Hindlimb muscle (tissue), 1 donor: Measurements from ENCODE around the gene FUOM. TPM values are rescaled to one million over a fixed set of nuclear protein-coding genes. Genes with fewer than 3 reads are reported as not detected.

Source experiments
- DNase-seq: peaks from one replicate; pipeline ENCODE4 v3.0.0-alpha.2; 2013
- polyA plus RNA-seq: library from polyadenylated mRNA; unstranded; fragments of 120-200 nt; gene quantifications from one replicate; pipeline ENCODE4 v1.2.1, GENCODE V29; 2013; ENCODE audit not compliant: insufficient read length

FUOM gene
- polyA plus RNA-seq, 1 donor = 5.4 TPM

DNA sequence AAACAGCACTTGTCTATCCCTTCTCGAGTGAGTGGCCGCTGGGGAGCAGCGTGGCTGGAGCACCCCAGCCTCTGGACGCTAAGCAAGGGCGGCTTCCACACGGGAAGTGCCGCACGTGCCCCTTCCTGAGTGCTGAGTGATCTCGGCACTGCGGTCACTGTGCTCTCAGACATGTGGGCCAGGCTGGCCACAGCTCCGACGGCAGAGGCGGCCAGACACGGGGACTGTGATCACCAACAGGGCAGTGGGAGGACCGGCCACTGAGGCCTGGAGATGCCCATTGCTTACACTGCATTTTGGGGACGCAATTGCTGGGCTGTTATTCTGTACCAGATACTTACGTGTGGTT is 8.3 kb upstream of the FUOM start:
- DNase-seq = no peak

DNA sequence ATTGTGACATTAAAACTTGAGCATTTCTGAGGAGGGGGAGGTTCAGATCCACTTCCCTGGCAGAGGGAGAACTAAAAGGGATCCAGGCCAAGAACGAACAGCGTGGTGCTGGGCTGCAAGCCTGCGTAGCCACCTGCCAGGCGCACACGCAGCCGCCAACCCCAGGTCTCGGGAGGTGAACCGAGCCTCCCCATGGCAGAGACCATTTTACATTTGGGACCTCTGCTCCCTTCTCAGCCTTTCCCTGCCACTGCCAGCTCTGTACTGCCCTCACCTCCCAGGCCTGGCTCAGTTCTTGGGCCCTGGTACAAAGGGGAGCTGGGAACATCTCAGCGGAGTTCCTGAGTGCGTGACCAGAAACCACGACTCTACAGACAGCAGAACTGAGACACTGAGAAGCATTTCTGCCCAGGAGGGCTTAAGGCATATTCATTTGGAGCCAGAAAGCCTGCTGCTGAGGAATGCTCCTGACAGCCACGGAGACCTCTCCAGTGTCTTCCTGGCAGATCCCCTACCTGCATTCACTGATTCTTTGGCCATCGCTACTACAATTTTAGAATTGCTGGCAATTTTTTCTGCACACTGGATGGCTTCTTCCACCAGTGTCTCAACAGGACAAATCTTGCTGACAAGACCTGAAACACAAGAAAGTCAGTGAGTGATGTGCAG is 7.8 kb upstream of the FUOM start:
- no peak for DNase-seq

GRCh38 chr10:133364645-133365431 is 7.0 kb upstream of the FUOM start:
- no peak for DNase-seq

DNA sequence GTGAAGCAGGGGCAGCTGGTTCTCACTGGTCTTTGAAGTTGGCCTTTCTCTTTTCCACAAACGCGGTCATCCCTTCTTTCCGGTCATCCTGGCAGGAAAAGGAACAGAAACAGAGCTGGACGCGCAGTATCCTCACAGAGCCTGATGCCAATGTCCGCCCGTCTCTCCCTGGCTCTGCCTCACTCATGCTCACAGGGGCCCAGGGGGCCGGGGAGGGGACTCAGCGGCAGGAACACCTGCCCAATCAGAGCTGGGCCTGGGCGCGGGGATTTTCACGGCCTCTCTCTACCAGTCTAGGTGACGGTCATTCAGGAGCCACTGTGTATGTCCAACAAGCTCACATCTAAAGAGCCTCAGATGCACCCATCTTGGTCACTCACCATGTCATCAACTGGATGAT is 5.0 kb upstream of the FUOM start:
- no peak for DNase-seq

GRCh38 chr10:133361773-133362441 is 4.1 kb upstream of the FUOM start:
- DNase-seq = no peak

GRCh38 chr10:133361227-133361626 is 3.4 kb upstream of the FUOM start:
- DNase-seq = no peak

- DNase-seq = no peak
These were observed 2.3 kb upstream of the FUOM start for GRCh38 chr10:133359972-133360610.

DNA sequence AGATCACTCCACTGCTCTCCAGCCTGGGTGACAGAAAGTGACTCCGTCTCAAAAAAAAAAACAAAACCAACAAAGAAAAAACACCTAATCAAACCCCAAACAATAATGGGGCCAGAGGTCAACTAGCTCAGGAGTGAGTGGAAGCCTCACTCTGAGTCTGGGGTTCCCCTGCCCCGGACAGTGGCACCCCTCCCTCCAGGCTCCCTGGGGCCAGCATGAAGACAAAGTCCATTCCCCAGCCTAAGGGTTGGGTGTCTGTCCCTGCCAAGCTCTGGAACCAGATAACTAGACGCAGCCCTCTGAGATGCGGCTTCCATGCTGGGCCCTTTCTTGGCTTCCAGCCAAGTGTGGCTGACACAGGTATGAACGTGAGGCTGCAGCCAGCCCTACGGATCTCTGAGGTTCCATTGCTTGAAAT is 1.7 kb upstream of the FUOM start:
- DNase-seq = no peak

GRCh38 chr10:133358925-133359310 is 1.1 kb upstream of the FUOM start:
- no peak for DNase-seq

DNA sequence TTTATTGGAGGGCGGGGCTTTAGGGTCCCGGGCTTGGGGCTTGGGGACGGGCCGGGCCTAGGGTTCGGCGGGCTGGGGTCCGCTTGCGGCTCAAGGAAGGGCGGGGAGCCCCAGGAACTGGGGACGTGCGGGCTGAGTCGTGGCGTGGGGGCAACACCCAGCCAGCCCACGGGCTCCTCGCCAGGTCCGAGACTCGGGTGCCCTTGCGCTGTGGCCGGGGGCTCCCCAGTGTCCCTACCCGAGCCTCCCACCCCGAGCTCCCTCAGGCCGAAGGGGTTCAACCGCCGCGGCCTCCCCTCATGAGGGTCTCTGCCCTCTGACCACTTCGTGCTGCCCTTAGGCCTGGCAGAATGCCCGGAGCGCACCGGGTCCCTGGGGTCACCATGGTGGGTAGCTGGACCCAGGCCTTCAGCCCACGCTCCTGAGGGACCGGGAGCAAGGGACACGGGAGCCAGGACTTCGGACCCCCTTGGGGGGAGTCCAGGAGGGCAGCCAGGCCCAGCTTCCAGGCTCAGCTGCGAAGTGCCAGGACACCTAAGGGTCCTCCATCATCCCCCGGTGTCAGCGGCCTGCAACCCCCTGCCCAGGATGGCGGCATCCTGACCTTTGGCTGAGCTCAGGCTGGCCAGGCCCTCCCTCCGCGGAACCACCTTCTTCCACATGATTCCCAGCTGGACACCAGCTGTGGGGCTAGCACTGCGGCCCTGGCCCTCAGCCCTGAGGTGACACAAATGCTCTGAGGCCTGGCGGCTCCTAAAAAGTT is 524 bp upstream of the FUOM start:
- DNase-seq = no peak

DNA sequence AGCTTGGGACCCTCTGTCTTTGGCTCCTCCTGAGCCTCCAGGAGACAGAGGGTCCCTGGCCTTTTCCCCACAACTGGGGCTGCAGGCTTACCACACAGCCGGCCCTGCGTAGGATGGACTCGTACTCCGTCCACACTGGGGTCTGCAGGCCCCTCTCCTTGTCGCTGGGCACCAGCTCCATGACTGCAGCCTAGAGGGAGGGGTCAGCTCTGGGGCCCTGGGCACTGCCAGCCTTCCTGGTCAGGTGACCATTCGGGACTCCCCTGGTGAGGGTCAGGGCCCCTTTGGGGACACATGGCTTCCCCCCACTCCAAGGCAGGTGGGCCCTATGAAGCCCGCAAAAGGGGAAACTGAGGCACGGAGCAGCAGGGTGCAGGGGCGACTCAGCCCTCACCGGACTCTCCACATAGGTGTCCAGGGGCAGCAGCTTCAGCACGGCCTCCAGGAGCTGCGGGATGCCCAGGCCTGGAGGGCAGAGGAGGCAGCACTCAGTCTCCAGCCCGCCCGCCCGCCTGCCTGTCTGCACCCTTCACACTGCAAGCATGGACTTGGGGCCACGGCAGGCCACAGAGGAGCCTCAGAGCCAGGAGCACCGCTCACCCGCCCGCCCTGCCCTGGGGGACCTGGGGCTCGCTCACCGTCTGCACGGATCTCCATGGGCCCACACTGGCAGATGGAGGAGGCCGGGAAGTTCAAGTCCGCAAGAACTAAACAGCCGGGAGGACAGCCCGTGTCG is 1.1 kb downstream of the FUOM start:
- no peak for DNase-seq

DNA sequence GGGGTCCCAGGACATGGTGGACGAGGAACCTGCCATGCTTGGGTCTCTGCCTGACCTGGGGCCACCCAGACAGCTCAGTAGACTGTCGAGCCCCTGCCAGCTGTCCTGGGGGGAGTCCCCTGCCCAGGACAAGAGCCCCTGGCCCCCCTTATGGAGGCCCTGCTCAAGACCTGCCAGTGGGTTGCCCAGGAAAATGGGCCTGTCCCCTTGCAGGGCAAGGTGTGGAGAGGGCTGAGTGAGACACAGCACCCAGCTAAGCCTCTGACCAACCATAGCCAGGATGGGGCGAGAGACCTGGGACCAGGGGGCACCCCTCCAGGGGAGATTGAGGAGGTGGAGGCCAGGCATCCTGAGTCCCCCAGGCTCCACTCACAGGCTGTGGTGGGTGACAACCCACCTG is 1.8 kb downstream of the FUOM start:
- no peak for DNase-seq

- DNase-seq = no peak
These were observed 2.6 kb downstream of the FUOM start for GRCh38 chr10:133355266-133355665.

DNA sequence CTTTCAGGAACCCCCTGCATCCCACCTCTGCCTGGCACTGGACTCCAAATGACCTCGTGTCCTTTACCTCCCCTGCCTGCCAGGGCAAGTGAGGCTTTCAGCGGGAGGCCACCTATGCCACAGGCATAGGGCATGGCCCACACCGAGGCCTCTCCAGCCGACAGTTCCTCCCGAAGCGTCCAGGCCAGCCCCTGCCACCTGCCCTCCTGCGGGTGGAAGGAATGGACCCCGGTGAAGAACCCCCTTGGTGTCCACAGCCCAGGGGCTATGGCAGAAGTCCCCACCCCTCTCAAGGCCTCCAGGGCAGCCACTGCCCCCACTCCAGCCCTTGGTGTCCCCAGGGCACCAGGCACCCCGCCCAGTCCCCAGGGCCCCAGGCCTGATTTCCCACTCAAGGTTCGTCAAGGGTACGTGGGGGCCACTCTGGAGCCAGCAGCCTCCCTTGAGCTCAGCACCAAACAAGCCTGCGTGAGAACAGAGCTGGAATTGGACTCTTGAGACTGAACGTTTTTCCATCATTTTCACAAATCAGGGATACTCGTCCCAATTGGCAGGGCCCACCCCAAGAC is 3.1 kb downstream of the FUOM start:
- DNase-seq = no peak

DNA sequence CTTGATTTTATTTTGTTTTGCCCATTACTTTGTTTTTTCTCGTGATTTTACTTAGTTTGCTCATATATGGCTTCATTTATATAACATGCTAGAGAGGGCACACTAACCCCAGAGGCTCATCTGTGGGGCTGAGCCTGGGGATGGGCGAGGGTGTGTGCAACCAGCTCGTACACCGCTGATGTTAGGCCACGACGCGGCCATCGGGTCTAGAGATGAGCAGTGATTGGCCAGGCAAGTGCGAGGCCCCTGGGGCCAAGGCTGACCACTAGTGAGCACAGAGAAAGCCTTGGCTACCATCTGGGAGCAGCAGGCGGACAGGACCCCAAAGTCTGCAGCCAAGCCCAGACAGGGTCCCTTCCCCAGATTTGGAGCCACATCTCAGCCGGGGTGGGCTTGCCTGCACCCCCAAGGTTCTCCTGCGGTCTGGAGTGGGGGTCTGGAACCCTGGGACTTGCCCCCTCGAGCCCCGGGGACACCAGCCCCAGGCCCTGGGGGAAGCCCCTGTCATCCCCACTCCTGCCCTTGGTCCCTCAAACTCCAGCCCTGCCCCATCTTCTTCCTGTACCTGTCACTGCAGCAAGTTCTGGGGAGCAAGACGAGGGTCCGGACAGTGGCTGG is 3.7 kb downstream of the FUOM start:
- DNase-seq = no peak

DNA sequence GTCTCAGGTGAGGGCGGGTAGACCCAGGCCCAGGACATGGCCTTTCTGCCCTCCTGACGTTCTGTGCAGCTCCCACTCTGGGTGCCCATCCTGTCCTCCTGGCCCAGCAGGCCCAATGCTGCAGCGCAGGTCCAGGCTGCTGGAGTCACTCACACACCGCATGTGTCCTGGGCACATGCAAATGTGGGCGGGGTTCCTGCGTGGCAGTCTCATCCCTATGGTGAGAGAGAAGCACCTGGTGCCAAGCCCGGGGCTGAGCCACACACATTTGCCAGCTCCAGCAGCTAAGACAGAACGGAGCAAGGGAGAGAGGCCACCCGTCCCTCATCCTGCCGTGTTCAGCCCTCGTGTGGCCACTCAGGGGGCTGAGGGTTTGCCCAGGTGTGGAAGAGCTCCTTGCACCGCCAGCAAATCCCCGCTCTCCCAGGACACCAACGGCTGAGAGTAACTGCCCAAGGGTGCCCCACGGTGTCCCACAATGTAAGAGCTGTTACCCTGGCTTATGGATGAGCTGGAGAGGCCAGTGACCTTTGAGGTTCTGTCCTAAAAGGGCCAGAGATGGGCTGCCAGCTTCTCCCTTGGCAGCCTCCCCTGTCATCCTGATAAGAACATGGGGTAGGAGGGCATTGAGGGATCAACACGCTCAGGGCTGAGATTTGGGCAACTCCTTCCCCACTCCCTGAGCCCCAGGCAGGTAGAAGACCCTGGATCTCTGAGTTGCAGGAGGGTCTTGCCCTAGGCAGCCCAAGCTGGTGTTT is 4.4 kb downstream of the FUOM start:
- no peak for DNase-seq

DNA sequence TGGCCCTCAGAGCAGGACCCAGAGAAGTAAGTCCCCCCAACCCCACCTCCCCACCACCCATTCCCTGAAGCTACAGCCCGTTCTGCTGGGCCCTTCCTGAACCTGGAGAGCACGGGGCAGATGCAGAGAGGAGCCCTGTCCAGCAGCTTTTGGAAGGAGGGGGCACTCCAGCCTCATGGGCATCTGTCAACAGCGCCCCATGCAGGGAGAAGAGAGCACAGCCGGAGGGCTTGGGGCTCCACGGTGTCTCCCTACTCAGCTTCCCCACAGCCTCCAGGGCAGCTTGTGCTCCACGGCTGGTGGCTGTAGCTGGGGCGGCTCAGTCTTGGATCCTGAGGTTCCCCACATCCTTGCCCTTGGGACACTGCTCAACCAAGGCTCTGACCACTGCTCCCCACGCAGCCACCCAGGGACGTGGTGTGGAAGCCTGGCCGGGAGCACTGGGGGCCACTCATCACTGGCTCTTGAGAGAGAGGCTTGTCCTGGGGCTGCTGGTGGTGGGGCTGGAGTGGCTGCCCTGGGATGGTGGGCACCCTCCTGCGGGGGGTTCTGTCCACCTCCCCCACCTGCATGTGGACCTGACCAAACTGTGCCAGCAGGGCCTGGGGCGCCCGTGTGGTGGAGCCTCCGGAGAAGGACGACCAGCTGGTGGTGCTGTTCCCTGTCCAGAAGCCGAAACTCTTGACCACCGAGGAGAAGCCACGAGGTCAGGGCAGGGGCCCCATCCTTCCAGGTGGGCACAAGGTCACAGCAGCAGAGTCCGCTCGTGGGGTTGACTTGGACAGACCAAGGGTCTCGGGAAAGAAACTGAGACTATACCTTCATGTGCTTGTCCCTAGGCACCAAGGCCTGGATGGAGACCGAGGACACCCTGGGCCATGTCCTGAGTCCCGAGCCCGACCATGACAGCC is 6.2 kb downstream of the FUOM start:
- DNase-seq = no peak

DNA sequence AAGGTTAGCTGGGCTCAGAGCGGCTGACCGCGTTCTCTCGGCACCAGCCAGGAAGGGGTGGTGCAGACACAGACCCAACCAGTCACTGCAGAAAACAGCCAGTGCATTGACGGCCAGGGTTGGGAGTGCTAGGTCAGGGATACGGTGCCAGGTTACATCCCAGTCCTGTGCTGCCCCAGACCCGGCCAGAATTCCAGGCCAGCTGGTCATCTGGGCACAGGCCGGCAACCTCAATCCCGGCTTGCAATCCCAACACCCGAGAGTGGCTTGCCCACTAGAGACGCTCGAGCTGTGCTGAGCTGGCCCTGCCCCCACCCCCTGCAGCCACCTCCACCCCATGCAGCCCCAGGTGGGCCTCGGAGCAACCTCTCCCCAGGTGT is 6.9 kb downstream of the FUOM start:
- DNase-seq = no peak

DNA sequence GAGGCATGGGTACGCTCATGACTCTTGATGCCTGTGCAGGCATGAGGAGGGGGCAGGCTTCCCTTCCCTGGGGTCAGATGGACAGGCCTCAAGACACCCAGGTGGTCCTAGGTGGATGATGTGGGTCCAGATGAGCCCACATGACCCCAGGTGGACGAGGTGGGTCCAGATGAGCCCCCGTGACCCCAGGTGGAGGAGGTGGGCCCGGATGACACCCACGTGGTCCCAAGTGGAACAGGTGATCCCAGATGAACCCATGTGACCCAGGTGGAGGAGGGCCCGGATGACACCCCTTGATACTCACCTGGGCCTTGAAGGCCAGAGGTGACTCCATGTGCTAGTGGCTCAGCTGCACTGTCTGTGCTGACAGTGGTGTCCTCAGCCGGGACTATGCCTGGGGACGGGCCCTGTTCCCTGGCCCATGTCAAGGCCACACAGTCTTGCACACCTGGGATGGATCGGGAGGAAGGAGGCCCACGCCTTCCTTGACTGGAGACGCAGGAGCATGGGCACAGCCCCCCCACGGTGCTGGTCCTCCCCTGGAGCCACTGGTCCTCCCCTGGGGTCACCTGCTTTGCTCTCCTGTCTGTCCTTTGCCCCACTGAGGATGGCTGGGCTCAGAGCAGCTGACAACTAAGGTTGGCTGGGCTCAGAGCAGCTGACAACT is 7.4 kb downstream of the FUOM start:
- no peak for DNase-seq
